Measurements from ENCODE around the gene CTSO. TPM values are rescaled to one million over a fixed set of nuclear protein-coding genes. Genes with fewer than 3 reads are reported as not detected.
A peak's percentile ranks its signal among the peaks of the same experiment; 100 is the strongest.

Gene CTSO
- total and polyA plus RNA-seq, 2 experiments from 2014 or later: 0.44 to 0.83 TPM

GRCh38 chr4:155964016-155964891, 10.6 kb upstream of the CTSO start:
- Mint-ChIP-seq H3K4me1 (peaks cover 5% of the 10 kb centered on the region; the same call in 2 of the 3 replicates), H3K4me3 (no peak overlapping the region), H3K27me3 (ENCODE audit: insufficient read depth, low read depth, poor library complexity) (peaks cover 2% of the 10 kb centered on the region), H3K27ac (no peak overlapping the region), H3K9me3 (no peaks in the 10 kb centered on the region), H3K36me3 (ENCODE audit: low read depth) (no peaks in the 10 kb centered on the region)
- no peaks in the 10 kb centered on the region for H3K79me2 ChIP-seq (replicated peaks; ENCODE audit: insufficient read depth)
- no peak overlapping the region for H3K27ac ChIP-seq (ENCODE audit: low read depth)
- H3F3A ChIP-seq (replicated peaks; ENCODE audit: low read depth): no peaks in the 10 kb centered on the region
- no peaks in the 10 kb centered on the region for H4K20me1 ChIP-seq (replicated peaks; ENCODE audit: insufficient read depth)
- H3K4me2 ChIP-seq: no peak overlapping the region
- peak overlapping the region; percentile 38; the same call in 1 of the 2 replicates for H2AFZ ChIP-seq
- H3K4me1 ChIP-seq (ENCODE audit: insufficient read depth): no peaks in the 10 kb centered on the region
- H3K4me3 ChIP-seq: no peak overlapping the region
- ATAC-seq: no peak
- TF ChIP-seq EZH2 (IDR thresholded peaks at IDR 0.05; ENCODE audit: low read depth, unreplicated experiment): no peak
- TF ChIP-seq EZH2phosphoT487 (IDR thresholded peaks at IDR 0.05; ENCODE audit: unreplicated experiment): no peak
- TF ChIP-seq ZNF462 (CRISPR knock-in tag; IDR thresholded peaks at IDR 0.05): no peak
- no peak for TF ChIP-seq CTCF (conservative IDR thresholded peaks at IDR 0.05; ENCODE audit: low read depth in 2 of 2)
- TF ChIP-seq ZNF114 (CRISPR knock-in tag; IDR thresholded peaks at IDR 0.05): no peak
- no peak for TF ChIP-seq JUNB (IDR thresholded peaks at IDR 0.05; ENCODE audit: unreplicated experiment)
- no peak for TF ChIP-seq ZNF331 (CRISPR knock-in tag; IDR thresholded peaks at IDR 0.05; ENCODE audit: low read depth)
- no peak for TF ChIP-seq POLR2AphosphoS5 (IDR thresholded peaks at IDR 0.05; ENCODE audit: low read depth)
- H3K36me3 ChIP-seq (ENCODE audit: insufficient read depth): no peaks in the 10 kb centered on the region
- H3K9me2 ChIP-seq (ENCODE audit: insufficient read depth): 0 out of 2 replicates have a peak, but pooled peaks cover 6% of the 10 kb centered on the region
- no peak for DNase-seq (ENCODE audit: low spot score)
- H3K27me3 ChIP-seq (ENCODE audit: insufficient read depth): no peaks in the 10 kb centered on the region

All from GM23338 (cell line).